Activated gamma-delta T cell treated with anti-CD3 and anti-CD28 coated beads, Interleukin-2, amount 50 U/mL, for 16 hours (primary cell): ENCODE measurements around the gene DMXL1.
"Not testable (repeated sequence)": the region's sequence is repeated elsewhere in the genome, so short reads cannot be mapped to it uniquely, and the experiment has no call there.

Experiments
- DNase-seq: peaks from one replicate; pipeline ENCODE4 v3.0.0-alpha.2; 2020; ENCODE audit warnings: low read depth

DMXL1 gene

GRCh38 chr5:119122474-119122873, 51.6 kb downstream of the DMXL1 start:
- not testable (repeated sequence) for DNase-seq

DNA sequence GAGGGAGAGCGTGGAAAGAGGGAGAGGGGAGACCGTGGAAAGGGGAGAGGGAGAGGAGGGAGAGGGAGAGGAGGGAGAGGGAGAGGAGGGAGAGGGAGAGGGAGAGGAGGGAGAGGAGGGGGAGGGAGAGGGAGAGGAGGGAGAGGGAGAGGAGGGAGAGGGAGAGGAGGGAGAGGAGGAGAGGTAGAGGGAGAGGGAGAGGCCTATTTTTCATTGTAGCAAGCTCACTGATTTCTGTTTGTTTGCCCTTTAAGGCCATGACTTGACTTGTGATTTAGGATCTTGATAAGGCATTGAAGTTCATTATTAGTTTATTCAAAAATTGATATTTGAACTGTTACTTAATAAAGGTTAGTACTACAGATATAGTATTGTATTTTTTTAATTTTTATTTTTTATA, 52.4 kb downstream of the DMXL1 start:
- no peak for DNase-seq

DNA sequence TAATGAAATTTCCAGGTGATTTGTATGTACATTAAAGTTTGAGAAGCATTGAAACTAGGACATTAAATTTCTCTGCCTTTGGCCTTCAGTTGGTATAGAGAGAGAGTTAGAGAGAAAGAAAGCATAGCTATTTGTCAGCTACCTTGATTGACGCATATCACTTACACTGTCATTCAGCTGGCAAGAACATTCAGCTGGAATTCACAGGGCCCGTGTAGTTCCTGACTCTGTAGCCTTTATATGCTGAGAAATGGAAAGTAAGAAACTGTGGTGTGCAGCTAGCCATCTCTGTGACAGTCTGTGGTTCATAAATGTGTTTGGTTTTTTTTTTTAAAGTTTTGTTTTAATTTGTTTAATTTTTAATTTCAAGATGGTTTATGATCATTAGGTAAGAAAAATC, 58.9 kb downstream of the DMXL1 start:
- no peak for DNase-seq

GRCh38 chr5:119131530-119132304, 60.8 kb downstream of the DMXL1 start:
- DNase-seq = no peak

DNA sequence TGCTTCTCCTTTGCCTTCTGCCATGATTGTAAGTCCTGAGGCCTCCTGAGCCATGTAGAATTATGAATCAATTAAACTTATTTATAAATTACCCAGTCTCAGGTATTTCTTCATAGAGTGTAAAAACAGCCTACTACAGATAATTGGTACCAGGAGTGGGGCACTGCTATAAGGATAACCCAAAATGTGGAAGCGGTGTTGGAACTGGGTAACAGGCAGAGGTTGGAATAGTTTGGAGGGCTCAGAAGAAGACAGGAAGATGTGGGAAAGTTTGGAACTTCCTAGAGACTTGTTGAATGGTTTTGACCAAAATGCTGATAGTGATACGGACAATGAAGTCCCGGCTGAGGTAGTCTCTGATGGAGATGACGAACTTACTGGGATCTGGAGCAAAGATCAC, 64.9 kb downstream of the DMXL1 start:
- DNase-seq = not testable (repeated sequence)

DNA sequence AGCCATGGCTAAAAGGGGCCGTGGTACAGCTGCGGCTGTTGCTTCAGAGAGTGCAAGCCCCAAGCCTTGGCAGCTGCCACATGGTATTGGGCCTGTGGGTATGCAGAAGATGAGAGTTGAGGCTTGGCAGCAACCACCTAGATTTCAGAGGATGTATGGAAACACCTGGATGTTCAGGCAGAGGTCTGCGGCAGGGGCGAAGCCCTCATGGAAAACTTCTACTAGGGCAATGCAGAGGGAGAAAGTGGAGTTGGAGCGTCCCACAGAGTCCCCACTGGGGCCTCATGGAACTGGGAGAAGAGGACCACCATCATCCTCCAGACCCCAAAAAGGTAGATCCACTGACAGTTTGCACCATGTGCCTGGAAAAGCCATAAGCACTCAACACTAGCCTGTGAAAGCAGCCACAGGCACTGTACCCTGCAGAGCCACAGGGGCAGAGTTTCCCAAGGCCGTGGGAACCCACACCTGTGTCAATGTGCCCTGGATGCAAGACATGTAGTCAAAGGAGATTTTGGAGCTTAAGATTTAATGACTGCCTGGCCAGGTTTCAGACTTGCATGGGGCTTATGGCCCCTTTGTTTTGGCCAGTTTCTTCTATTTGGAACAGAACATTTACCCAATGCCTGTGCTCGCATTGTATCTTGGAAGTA, 65.9 kb downstream of the DMXL1 start:
- DNase-seq = no peak

GRCh38 chr5:119153629-119154028, 82.7 kb downstream of the DMXL1 start:
- DNase-seq = no peak

DNA sequence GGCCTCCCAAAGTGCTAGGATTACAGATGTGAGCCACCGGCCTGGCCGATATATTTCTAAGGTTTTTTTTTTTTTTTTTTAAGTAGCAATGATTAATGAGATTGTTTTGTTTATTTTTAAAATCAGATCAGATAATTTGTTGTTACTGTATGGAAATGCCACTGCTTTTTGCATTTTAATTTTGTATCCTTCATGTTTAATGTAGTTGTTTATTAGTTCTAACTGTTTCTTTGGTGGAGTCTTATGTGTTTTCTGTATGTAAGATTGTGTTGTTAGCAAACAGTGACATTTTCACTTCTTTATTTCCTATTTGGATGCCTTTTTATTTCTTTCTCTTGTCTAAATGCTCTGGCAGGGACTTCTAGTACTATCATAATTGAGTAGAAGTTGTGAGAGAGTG, 87.3 kb downstream of the DMXL1 start:
- no peak for DNase-seq

GRCh38 chr5:119161430-119161829, 90.5 kb downstream of the DMXL1 start:
- no peak for DNase-seq

DNA sequence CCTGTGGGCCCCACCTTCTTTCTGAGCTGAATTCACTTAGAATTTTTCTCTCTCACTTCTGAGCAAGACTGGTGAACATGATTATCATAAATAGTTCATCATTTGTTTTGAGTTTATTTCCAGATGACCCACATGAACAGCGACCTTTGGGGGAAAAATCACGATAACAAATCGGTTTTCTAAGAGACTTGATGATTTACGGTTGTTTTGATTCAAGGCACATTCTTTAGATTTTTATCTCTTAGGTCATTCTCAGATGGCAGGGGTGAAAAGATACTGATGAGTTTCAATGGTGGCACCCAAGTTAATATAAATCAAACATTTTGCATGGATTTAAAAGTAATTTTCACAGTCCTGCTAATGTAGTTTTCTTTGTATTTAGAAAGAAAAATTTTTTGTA, 95.1 kb downstream of the DMXL1 start:
- DNase-seq = no peak

GRCh38 chr5:119168401-119168800, 97.5 kb downstream of the DMXL1 start:
- no peak for DNase-seq

DNA sequence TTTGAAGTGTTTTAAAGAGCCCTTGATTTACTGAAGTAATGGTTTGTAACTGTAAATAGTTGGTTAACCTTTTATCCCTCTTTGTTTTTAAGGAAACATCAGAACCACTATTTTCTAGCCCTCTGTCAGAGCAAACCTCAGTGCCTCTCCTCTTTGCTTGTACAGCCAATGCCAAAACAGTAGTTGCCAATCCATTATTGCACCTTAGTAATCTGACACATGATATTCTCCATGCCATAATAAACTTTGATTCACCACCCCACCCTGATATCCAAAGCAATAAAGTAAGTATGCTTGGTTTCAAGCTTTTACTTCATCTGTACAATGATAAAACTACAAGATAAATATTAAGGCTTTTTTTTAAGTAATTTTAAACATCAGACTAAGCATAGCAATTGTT, 100.8 kb downstream of the DMXL1 start:
- DNase-seq = no peak

DNA sequence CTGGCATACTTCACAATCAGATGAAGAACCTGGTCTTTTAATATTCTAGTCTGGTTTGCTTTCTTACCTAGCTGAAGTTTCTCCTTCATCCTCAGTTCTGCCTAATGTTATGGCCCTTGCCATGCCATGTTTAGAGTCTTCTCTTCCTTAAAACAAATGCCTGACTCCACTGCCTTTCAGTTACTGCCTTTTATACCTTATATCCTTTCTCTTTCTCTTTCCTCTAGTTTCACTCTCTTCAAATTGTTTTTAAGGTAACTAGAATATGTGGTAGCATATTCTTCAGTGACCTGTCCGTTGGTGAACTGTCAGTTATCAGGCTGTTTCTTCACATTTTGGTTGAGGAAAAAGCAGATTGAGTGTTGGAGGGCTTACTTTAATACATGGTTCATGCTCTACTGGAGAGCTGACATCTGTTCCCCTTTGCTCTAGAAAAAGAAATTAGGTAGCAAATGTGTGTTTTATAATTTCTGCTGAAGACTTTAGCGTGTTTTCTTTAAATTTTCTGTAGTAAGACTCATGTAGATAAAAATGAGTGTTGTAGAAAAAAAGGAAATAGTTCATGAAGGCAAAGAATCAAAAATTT, 103.8 kb downstream of the DMXL1 start:
- no peak for DNase-seq

GRCh38 chr5:119176785-119177184, 105.9 kb downstream of the DMXL1 start:
- DNase-seq = no peak

GRCh38 chr5:119177226-119177625, 106.3 kb downstream of the DMXL1 start:
- DNase-seq = no peak

DNA sequence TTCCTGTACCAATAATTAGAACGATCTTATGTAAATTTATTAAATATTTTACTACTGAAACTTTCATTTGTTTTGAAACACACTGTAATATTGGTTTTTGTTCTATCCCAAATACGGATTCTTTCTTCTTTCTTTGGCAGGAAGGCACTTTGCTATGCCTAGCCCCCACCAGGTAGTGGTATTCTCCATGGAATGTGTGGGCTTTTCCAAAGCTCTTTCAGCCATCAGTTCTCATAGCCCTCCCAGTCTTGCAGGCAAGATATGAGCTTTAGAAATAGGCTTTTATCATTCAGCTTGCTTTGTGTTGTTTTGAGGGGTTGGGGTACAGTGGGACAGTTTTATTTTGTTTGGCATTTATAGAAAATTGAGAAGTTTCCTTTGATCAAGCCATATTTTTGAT, 107.5 kb downstream of the DMXL1 start:
- DNase-seq = no peak

GRCh38 chr5:119179857-119180641, 109.2 kb downstream of the DMXL1 start:
- DNase-seq = no peak

DNA sequence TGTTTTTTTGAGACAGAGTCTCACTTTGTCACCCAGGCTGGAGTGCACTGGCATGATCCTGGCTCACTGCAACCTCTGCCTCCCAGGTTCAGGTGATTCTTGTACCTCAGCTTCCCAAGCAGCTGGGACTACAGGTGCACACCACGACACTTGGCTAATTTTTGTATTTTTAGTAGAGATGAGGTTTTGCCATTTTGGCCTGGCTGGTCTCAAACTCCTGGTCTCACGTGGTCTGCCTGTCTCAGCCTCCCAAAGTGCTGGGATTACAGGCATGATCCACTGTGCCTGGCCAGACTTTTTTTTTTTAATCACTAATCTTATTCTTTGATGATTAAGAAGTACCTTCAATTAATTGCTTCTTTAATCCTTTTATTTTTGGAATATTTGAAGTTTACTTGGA, 114.6 kb downstream of the DMXL1 start:
- not testable (repeated sequence) for DNase-seq

- DNase-seq = no peak
These were observed 117.1 kb downstream of the DMXL1 start for GRCh38 chr5:119187776-119188529.

DNA sequence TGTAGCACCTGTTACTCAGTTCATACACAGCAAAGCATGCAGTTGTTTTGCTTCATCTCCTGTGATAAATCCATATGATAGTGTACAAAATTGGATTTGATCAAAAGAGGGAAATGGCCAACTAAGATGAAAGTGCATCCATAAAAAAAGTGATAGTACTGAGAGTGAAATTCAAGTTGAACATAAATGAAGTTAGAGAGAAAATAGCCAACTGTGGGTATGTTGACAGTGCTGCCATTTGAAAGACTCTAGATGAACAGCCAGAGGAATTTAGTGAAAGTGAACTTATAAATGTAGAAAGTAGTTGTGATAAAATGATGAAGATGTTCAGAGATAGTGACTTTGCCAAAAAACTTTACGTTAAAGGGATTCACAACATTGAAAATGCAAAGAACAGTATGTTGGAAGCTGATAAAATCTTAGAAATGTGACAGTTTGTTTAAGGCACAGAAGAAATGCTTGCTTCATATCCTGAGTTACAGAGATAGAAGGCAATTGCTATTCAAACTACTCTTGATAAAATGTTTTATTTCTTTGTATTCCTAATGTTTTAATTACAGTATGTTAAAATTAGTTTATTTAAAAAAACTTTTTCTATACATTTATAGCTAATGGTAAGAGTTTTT, 119.7 kb downstream of the DMXL1 start:
- no peak for DNase-seq

DNA sequence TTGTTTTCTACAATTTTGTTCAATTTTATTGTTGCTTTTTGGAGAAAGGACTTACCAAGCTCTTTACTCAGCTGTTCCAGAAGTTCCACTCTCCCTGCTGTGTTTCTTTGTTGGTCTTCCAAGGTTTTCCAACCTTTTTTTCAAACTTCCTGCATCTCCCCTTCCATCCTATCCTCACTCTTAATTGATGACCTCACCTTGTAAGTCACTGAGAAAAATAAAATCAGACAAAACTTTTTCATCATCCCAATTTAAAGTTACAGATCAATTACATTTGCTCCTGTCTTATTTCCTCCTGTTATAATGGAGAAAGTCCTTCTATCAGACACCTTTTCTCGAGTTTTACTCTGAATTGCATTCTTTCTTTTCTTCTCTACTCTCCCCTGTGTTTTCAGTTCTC, 121.1 kb downstream of the DMXL1 start:
- DNase-seq = no peak
